GM21717 (cell line): Measurements from ENCODE around the gene COBLL1.
A peak's percentile ranks its signal among the peaks of the same experiment; 100 is the strongest.

Experiments used
- ATAC-seq: cut with Tn5 transposase; IDR thresholded peaks from one replicate; pipeline ENCODE4 v1.9.1; 2021; ENCODE audit warnings: mild to moderate bottlenecking, moderate library complexity; ENCODE audit not compliant: unreplicated experiment

COBLL1 gene

DNA sequence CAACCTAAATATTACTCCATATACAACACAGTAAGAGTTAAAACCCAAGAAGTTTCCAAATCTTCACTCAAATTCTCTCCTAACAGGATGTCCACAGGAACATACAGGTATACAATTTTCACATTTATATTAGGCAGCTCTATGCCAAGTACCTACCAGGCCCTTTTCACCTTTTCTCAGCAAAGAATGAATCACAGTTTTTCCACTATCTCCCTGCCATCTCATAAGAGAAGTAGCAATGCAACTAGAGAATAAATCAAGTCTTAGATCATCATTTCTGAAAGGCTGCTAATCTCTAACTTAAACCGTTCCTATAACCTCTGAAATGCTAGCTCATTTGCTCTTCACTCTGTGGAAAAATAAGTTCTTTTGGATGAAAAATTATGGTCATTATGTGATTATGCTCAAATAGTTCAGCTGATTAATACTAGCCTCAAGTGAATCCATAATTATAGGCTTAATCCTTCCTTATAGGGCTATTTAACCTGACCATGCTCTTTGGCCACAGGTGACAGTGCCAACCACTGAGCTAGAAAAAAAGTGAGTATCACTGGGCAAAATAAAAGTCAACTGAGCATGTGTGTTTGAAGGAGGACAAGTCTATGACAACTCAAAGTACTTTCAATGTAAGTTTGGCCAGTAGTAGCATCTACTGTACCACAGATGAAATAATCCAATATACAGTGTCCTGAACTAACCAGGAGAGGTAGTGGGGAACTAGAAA lies 79.7 kb downstream of the COBLL1 start:
- ATAC-seq, result no peak

- peak; percentile 100 for ATAC-seq
These were observed 80.4 kb downstream of the COBLL1 start for GRCh38 chr2:164761201-164761600.

DNA sequence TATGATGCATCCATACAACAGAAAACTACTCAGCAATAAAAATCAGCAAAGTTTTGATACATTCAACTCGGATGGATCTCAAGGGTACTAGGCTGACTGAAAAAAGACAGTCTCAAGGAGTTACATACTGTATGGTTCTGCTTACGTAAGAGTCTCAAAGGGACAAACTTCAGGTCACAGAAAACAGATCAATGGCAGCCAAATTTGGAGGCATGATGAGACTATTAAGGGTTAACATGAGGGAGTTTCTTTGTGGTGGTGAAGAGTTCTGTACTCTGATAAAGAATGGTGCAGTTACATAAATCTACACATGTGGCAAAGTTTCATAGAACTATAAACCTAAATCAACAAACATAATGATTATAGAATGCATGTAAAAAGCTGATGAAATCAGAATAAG lies 81.4 kb downstream of the COBLL1 start:
- no peak for ATAC-seq

DNA sequence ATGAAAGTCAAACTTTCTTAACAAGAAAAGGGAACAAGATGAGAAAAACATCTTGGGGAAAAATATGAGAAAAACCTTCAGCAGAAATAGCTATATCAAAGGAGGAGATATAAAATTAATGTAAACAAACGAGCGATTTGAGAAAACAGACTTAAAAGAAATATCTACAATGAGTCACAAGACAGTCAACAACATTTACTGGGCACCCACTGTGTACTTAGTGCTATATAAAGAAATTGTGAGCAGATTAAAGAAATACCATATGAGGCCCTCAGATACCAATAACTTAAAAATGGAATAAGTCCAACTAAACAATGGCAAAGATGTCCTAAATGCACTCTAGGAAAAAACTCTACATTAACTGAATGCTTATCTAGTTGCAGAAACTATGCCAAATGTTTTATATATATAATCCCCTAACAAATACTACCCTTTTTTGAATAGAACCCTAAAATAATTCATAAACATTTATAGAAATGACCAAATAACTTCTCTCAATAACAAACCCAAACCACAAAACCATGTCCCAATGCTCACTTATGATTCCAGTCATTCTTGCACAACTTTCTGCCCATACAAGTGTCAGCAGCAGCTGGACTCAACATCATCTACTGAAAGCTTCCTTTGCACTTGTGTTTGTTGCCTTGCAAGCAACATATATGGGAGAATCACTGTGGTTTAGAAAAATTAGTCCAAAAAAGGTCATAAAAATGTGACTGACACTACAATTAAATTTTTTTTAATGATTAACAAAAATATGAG lies 83.5 kb downstream of the COBLL1 start:
- ATAC-seq, result no peak

DNA sequence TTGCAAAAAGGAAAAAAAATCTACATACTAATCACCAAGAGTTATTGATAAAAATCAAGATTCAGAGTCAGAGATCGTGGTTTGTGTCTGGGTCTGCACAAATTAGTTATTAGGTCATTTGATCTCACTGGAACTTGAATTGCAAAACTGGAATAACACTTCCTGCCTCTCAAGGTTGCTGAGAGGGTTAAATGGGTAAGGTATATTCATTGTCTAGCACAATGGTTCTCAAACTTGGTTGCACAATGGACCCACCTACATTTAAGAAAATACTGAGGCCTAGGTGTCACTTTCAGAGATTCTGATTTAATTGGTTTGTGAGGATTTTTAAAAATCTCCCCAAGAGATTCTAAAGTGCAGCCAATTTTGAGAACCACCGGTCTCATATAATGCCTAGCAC lies 84.8 kb downstream of the COBLL1 start:
- no peak for ATAC-seq

GRCh38 chr2:164755952-164756351 lies 85.7 kb downstream of the COBLL1 start:
- no peak for ATAC-seq

GRCh38 chr2:164754157-164755093 lies 87.2 kb downstream of the COBLL1 start:
- ATAC-seq, result no peak

DNA sequence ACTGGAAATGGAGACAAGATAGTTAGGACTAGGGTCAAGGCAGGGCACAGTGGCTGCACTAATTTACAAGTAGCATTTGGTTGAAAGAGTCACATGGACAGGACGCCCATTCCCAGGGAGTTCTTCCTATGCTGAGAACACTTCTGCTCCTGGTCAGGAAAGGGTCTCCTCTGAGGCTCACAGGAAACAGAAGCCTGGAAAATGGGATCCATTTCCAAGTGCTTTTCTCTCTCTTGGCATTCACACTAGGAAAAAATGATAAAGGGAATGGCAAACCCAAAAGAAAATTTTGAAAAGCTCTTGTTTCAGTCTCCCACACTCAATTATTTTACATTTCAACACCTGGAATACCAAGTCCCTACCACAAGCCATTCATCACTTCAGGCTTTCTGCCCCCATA lies 88.7 kb downstream of the COBLL1 start:
- ATAC-seq, result no peak

GRCh38 chr2:164747783-164748433 lies 93.7 kb downstream of the COBLL1 start:
- no peak for ATAC-seq

GRCh38 chr2:164747140-164747539 lies 94.5 kb downstream of the COBLL1 start:
- ATAC-seq, result no peak

- ATAC-seq, result no peak
These were observed 94.9 kb downstream of the COBLL1 start for GRCh38 chr2:164746713-164747112.

GRCh38 chr2:164745012-164745797 lies 96.4 kb downstream of the COBLL1 start:
- no peak for ATAC-seq

GRCh38 chr2:164742738-164743317 lies 98.8 kb downstream of the COBLL1 start:
- ATAC-seq, result no peak

DNA sequence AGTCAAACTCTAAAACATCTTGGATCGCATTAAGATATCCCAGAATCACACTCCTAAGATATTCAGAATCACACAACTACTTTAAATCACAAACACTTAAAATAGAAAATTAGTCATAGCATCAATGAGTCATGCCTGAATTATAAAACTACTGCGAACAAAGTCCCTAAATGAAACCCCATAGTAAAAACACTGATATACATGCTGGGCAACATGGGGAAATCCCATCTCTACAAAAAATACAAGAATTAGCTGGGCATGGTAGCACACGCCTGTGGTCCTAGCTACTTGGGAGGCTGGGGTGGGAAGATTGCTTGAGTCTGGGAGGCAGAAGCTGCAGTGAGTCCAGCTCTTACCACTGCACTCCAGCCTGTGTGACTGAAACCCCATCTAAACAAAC lies 101.7 kb downstream of the COBLL1 start:
- ATAC-seq, result no peak

GRCh38 chr2:164737612-164738081 lies 104.0 kb downstream of the COBLL1 start:
- ATAC-seq, result peak; percentile 79

DNA sequence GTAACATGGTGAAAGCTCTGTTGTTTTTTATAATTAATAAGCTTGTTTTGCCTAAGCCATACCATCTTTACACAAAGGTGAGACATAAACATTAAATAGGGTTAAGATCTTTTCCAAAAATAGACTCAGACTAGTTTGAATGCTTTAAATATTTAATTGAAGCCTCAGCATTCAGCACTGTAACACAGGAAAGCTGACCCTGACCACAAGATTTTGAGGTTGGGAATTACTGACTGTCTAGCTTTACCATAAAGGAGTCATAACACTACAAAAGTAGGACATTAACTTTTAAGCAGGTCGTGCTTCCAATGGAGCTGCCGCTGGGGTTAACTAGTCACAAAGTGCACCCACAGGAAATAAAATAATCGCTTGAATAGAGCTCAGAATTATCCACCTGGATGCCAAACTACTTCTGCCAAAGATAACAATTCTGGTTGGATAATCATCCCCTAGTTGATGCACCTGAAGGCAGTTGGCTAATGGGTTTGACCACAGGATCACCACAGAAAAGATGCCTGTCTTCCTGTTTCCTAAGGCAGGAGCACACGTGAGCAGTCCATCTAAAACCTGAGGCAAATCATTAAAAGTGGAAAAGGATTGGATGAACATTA lies 106.2 kb downstream of the COBLL1 start:
- ATAC-seq, result no peak

DNA sequence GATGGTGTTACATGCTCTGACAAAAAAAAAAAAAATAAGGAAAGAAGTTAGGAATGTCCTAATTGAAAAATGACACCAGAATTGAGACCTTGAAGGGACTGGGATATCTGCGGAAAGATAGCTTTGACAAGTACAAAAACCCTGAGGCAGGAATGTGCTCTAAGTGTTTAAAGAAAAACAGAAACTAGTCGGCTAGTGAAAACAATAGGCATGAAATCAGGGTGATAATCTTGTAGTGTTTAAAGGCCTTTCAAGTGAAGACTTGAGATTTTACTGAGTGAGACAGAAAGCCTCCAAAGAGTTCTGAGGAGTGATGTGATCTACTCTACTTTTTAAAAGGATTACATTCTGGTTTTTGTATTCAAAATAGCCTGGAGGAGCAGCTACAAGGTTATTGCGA lies 107.4 kb downstream of the COBLL1 start:
- no peak for ATAC-seq

- no peak for ATAC-seq
These were observed 116.1 kb downstream of the COBLL1 start for GRCh38 chr2:164725542-164725941.
